Osteoblast (primary cell): Measurements from ENCODE around the gene SNTN. TPM values are rescaled to one million over a fixed set of nuclear protein-coding genes. Genes with fewer than 3 reads are reported as not detected.

Source experiments
- DNase-seq: peaks from one replicate; pipeline ENCODE4 v3.0.0; 2011; ENCODE audit warnings: low spot score, mixed read lengths; ENCODE audit not compliant: insufficient read length; ENCODE audit errors: missing footprints
- H2AFZ ChIP-seq: 2 replicates; pipeline ENCODE4 v1.6.0; 2011; ENCODE audit warnings: mild to moderate bottlenecking, low read length
- H3K27ac ChIP-seq: 2 replicates; pipeline ENCODE4 v1.5.1; 2011; ENCODE audit warnings: mild to moderate bottlenecking, low read depth, low read length, moderate library complexity
- H3K27me3 ChIP-seq: 2 replicates; pipeline ENCODE4 v1.6.0; 2012; ENCODE audit warnings: mild to moderate bottlenecking, control low read depth, inconsistent platforms, low read length, moderate library complexity; ENCODE audit not compliant: insufficient read depth
- H3K36me3 ChIP-seq: 2 replicates; pipeline ENCODE4 v1.5.1; 2011; ENCODE audit warnings: mild to moderate bottlenecking, low read length, control low read depth, moderate library complexity; ENCODE audit not compliant: insufficient read depth
- H3K4me1 ChIP-seq: 2 replicates; pipeline ENCODE4 v1.5.1; 2011; ENCODE audit warnings: mild to moderate bottlenecking, low read length, control low read depth, moderate library complexity; ENCODE audit not compliant: insufficient read depth
- H3K4me2 ChIP-seq: 2 replicates; pipeline ENCODE4 v1.6.0; 2011; ENCODE audit warnings: mild to moderate bottlenecking, low read length; ENCODE audit not compliant: insufficient read depth
- H3K4me3 ChIP-seq: fragments of 200-600 bp; sonication (generic); 3 replicates; pipeline ENCODE4 v1.5.1; 2012; ENCODE audit warnings: mild to moderate bottlenecking, low read length, inconsistent platforms; ENCODE audit not compliant: insufficient read depth
- H3K79me2 ChIP-seq: 2 replicates; pipeline ENCODE4 v1.6.0; 2012; ENCODE audit warnings: mild to moderate bottlenecking, low read length, control low read depth, inconsistent platforms; ENCODE audit not compliant: insufficient read depth
- H3K9me3 ChIP-seq: 2 replicates; pipeline ENCODE4 v1.5.1; 2011; ENCODE audit warnings: low read depth, low read length, control low read depth
- H4K20me1 ChIP-seq: 2 replicates; pipeline ENCODE4 v1.6.0; 2012; ENCODE audit warnings: mild to moderate bottlenecking, low read length, control low read depth; ENCODE audit not compliant: insufficient read depth
- CTCF ChIP-seq: IDR thresholded peaks from 2 replicates; pipeline ENCODE4 v1.5.1; 2011; ENCODE audit warnings: mild to moderate bottlenecking, low read depth, low read length, moderate library complexity; ENCODE audit errors: extremely low read depth
- total RNA-seq: library from RNA; depleted of rRNA; stranded (reverse); fragments of >200 nt; gene quantifications from 2 replicates; pipeline ENCODE4 v1.2.3, GENCODE V29; 2012

Gene SNTN
- total RNA-seq, 1 donor: not detected

GRCh38 chr3:63679186-63679585 is 26.7 kb downstream of the SNTN start:
- Histone ChIP-seq H3K4me1 (no peaks in the 10 kb centered on the region), H3K27me3 (no peaks in the 10 kb centered on the region), H3K36me3 (no peaks in the 10 kb centered on the region), H3K4me3 (no peak overlapping the region), H3K79me2 (no peaks in the 10 kb centered on the region), H3K9me3 (no peaks in the 10 kb centered on the region), H2AFZ (no peak overlapping the region), H4K20me1 (no peaks in the 10 kb centered on the region), H3K4me2 (no peak overlapping the region), H3K27ac (no peak overlapping the region)
- DNase-seq: no peak
- TF ChIP-seq CTCF: no peak

- TF ChIP-seq CTCF: no peak
- Histone ChIP-seq H3K9me3 (no peaks in the 10 kb centered on the region), H4K20me1 (no peaks in the 10 kb centered on the region), H3K4me1 (no peaks in the 10 kb centered on the region), H3K27ac (no peak overlapping the region), H3K79me2 (no peaks in the 10 kb centered on the region), H3K4me3 (no peak overlapping the region), H3K36me3 (no peaks in the 10 kb centered on the region), H3K27me3 (no peaks in the 10 kb centered on the region), H2AFZ (no peak overlapping the region), H3K4me2 (no peak overlapping the region)
- no peak for DNase-seq
Observed at GRCh38 chr3:63684081-63684480, 31.6 kb downstream of the SNTN start.

GRCh38 chr3:63685340-63685739 is 32.9 kb downstream of the SNTN start:
- H3K36me3 ChIP-seq: no peaks in the 10 kb centered on the region
- no peak overlapping the region for H3K4me3 ChIP-seq
- no peak overlapping the region for H3K27ac ChIP-seq
- no peak for TF ChIP-seq CTCF
- H3K79me2 ChIP-seq: no peaks in the 10 kb centered on the region
- H4K20me1 ChIP-seq: no peaks in the 10 kb centered on the region
- H3K4me1 ChIP-seq: no peaks in the 10 kb centered on the region
- no peak for DNase-seq
- no peaks in the 10 kb centered on the region for H3K27me3 ChIP-seq
- no peaks in the 10 kb centered on the region for H3K9me3 ChIP-seq
- no peak overlapping the region for H3K4me2 ChIP-seq
- no peak overlapping the region for H2AFZ ChIP-seq

- Histone ChIP-seq H3K27me3 (no peaks in the 10 kb centered on the region), H3K79me2 (no peaks in the 10 kb centered on the region), H3K4me3 (no peak overlapping the region), H3K4me1 (no peaks in the 10 kb centered on the region), H3K4me2 (no peak overlapping the region), H3K36me3 (no peaks in the 10 kb centered on the region), H3K9me3 (no peaks in the 10 kb centered on the region), H4K20me1 (no peaks in the 10 kb centered on the region), H2AFZ (no peak overlapping the region), H3K27ac (no peak overlapping the region)
- no peak for DNase-seq
- TF ChIP-seq CTCF: no peak
Observed at GRCh38 chr3:63687278-63688225, 35.1 kb downstream of the SNTN start.
